ENCODE data around the gene MSRB2.

- no peak for TF ChIP-seq CTCF (IDR thresholded peaks at IDR 0.05)
- no peak for TF ChIP-seq POLR2A (IDR thresholded peaks at IDR 0.05)
Observed at GRCh38 chr10:23157691-23158369, 62.5 kb downstream of the MSRB2 start.

Data from lower leg skin (tissue), 3 donors.